Activated CD4-positive, alpha-beta T cell treated with anti-CD3 and anti-CD28 coated beads, Interleukin-2, amount 50 U/mL, for 16 hours (primary cell): ENCODE data around the gene ACSM2B.
"Not testable (repeated sequence)": the region's sequence is repeated elsewhere in the genome, so short reads cannot be mapped to it uniquely, and the experiment has no call there.

Experiments
- DNase-seq: peaks from one replicate; pipeline ENCODE4 v3.0.0-alpha.2; 2020

The ACSM2B gene

GRCh38 chr16:20592780-20593179, 16.6 kb upstream of the ACSM2B start:
- not testable (repeated sequence) for DNase-seq

GRCh38 chr16:20589486-20589885, 13.3 kb upstream of the ACSM2B start:
- not testable (repeated sequence) for DNase-seq

- not testable (repeated sequence) for DNase-seq
Measured at GRCh38 chr16:20587645-20588074, 11.5 kb upstream of the ACSM2B start.

GRCh38 chr16:20586716-20587115, 10.5 kb upstream of the ACSM2B start:
- DNase-seq: not testable (repeated sequence)

GRCh38 chr16:20586112-20586511, 9.9 kb upstream of the ACSM2B start:
- not testable (repeated sequence) for DNase-seq

GRCh38 chr16:20580487-20581259, 4.5 kb upstream of the ACSM2B start:
- DNase-seq: not testable (repeated sequence)

GRCh38 chr16:20578091-20578490, 1.9 kb upstream of the ACSM2B start:
- not testable (repeated sequence) for DNase-seq

GRCh38 chr16:20569117-20569651, 7.0 kb downstream of the ACSM2B start:
- not testable (repeated sequence) for DNase-seq

- no peak for DNase-seq
Measured at GRCh38 chr16:20568404-20568803, 7.8 kb downstream of the ACSM2B start.

- no peak for DNase-seq
Measured at GRCh38 chr16:20566864-20567263, 9.3 kb downstream of the ACSM2B start.

GRCh38 chr16:20565334-20565733, 10.8 kb downstream of the ACSM2B start:
- DNase-seq: not testable (repeated sequence)

GRCh38 chr16:20564218-20564617, 11.9 kb downstream of the ACSM2B start:
- not testable (repeated sequence) for DNase-seq

- DNase-seq: not testable (repeated sequence)
Measured at GRCh38 chr16:20555628-20556027, 20.5 kb downstream of the ACSM2B start.

GRCh38 chr16:20554689-20555088, 21.5 kb downstream of the ACSM2B start:
- DNase-seq: not testable (repeated sequence)

GRCh38 chr16:20553493-20553892, 22.7 kb downstream of the ACSM2B start:
- DNase-seq: not testable (repeated sequence)

- not testable (repeated sequence) for DNase-seq
Measured at GRCh38 chr16:20546951-20547350, 29.2 kb downstream of the ACSM2B start.

GRCh38 chr16:20546278-20546853, 29.8 kb downstream of the ACSM2B start:
- DNase-seq: not testable (repeated sequence)

GRCh38 chr16:20540603-20541316, 35.4 kb downstream of the ACSM2B start:
- DNase-seq: not testable (repeated sequence)

- DNase-seq: no peak
Measured at GRCh38 chr16:20538687-20539086, 37.5 kb downstream of the ACSM2B start.

- DNase-seq: no peak
Measured at GRCh38 chr16:20538181-20538580, 38.0 kb downstream of the ACSM2B start.

GRCh38 chr16:20536669-20537068, 39.5 kb downstream of the ACSM2B start:
- DNase-seq: not testable (repeated sequence)

- DNase-seq: not testable (repeated sequence)
Measured at GRCh38 chr16:20532284-20532792, 43.8 kb downstream of the ACSM2B start.

GRCh38 chr16:20531795-20532194, 44.4 kb downstream of the ACSM2B start:
- not testable (repeated sequence) for DNase-seq
